Activated CD8-positive, alpha-beta memory T cell treated with anti-CD3 and anti-CD28 coated beads for 4 hours (primary cell): Measurements from ENCODE around the gene ADGRF3.
"Not testable (repeated sequence)": the region's sequence is repeated elsewhere in the genome, so short reads cannot be mapped to it uniquely, and the experiment has no call there.

Experiments
- DNase-seq, 2 donors: peaks; one replicate each; pipeline ENCODE4 v3.0.0-alpha.2; 2020; ENCODE audit warnings: low read depth in 2 of 2

Gene ADGRF3

GRCh38 chr2:26317377-26318105 lies 29.0 kb downstream of the ADGRF3 start:
- no peak for DNase-seq

GRCh38 chr2:26316845-26317244 lies 29.7 kb downstream of the ADGRF3 start:
- DNase-seq = no peak

GRCh38 chr2:26316041-26316440 lies 30.5 kb downstream of the ADGRF3 start:
- DNase-seq = no peak

GRCh38 chr2:26314243-26314642 lies 32.3 kb downstream of the ADGRF3 start:
- DNase-seq = no peak

- no peak for DNase-seq
Measured at GRCh38 chr2:26313446-26313845, 33.1 kb downstream of the ADGRF3 start.

- no peak for DNase-seq
Measured at GRCh38 chr2:26312471-26312870, 34.1 kb downstream of the ADGRF3 start.

GRCh38 chr2:26309921-26310320 lies 36.7 kb downstream of the ADGRF3 start:
- DNase-seq = no peak

GRCh38 chr2:26305540-26305939 lies 41.0 kb downstream of the ADGRF3 start:
- DNase-seq = no peak

- DNase-seq = not testable (repeated sequence)
Measured at GRCh38 chr2:26305094-26305493, 41.5 kb downstream of the ADGRF3 start.

- no peak for DNase-seq
Measured at GRCh38 chr2:26302846-26303245, 43.7 kb downstream of the ADGRF3 start.

GRCh38 chr2:26300234-26300925 lies 46.2 kb downstream of the ADGRF3 start:
- no peak for DNase-seq

GRCh38 chr2:26299471-26300101 lies 47.0 kb downstream of the ADGRF3 start:
- DNase-seq = no peak

- DNase-seq = peak in 1 of 2 donors; percentile 19
Measured at GRCh38 chr2:26298638-26299393, 47.8 kb downstream of the ADGRF3 start.

- no peak for DNase-seq
Measured at GRCh38 chr2:26298286-26298637, 48.3 kb downstream of the ADGRF3 start.

- DNase-seq = no peak
Measured at GRCh38 chr2:26297061-26297460, 49.5 kb downstream of the ADGRF3 start.

- no peak for DNase-seq
Measured at GRCh38 chr2:26295511-26295910, 51.1 kb downstream of the ADGRF3 start.

- no peak for DNase-seq
Measured at GRCh38 chr2:26292646-26293045, 53.9 kb downstream of the ADGRF3 start.

GRCh38 chr2:26290001-26290400 lies 56.6 kb downstream of the ADGRF3 start:
- DNase-seq = no peak

- DNase-seq = no peak
Measured at GRCh38 chr2:26285931-26286330, 60.7 kb downstream of the ADGRF3 start.

GRCh38 chr2:26284132-26284531 lies 62.5 kb downstream of the ADGRF3 start:
- DNase-seq = no peak

GRCh38 chr2:26283606-26284005 lies 63.0 kb downstream of the ADGRF3 start:
- DNase-seq = no peak

GRCh38 chr2:26281226-26281625 lies 65.4 kb downstream of the ADGRF3 start:
- no peak for DNase-seq
